ENCODE results near the gene POLD3. TPM values are rescaled to one million over a fixed set of nuclear protein-coding genes. Genes with fewer than 3 reads are reported as not detected.
"Not testable (repeated sequence)": the region's sequence is repeated elsewhere in the genome, so short reads cannot be mapped to it uniquely, and the experiment has no call there.

The POLD3 gene
- total RNA-seq, 4 donors from 2014 or later: 19.8 to 55.3 (median 34.2) TPM

GRCh38 chr11:74647404-74647803 is 55.0 kb downstream of the POLD3 start:
- TF ChIP-seq POLR2A (IDR thresholded peaks at IDR 0.05): no peak
- no peak overlapping the region for H3K27ac ChIP-seq

GRCh38 chr11:74647831-74648230 is 55.4 kb downstream of the POLD3 start:
- no peak for DNase-seq
- Histone ChIP-seq H3K27me3 (no peaks in the 10 kb centered on the region), H3K4me3 (no peak overlapping the region), H3K27ac (no peak overlapping the region), H3K4me1 (no peaks in the 10 kb centered on the region), H3K9me3 (no peaks in the 10 kb centered on the region), H3K36me3 (no peaks in the 10 kb centered on the region)
- no peak for TF ChIP-seq CTCF (IDR thresholded peaks at IDR 0.05)
- TF ChIP-seq POLR2A (IDR thresholded peaks at IDR 0.05): no peak

More at GRCh38 chr11:74647404-74647803, 55.0 kb downstream of the POLD3 start:
- no peaks in the 10 kb centered on the region for H3K36me3 ChIP-seq
- no peak for DNase-seq
- H3K4me1 ChIP-seq: no peaks in the 10 kb centered on the region
- H3K9me3 ChIP-seq: no peaks in the 10 kb centered on the region
- no peaks in the 10 kb centered on the region for H3K27me3 ChIP-seq
- H3K4me3 ChIP-seq: no peak overlapping the region

GRCh38 chr11:74648894-74649293 is 56.5 kb downstream of the POLD3 start:
- H3K9me3 ChIP-seq: no peaks in the 10 kb centered on the region
- no peak for TF ChIP-seq CTCF (IDR thresholded peaks at IDR 0.05)
- TF ChIP-seq POLR2A (IDR thresholded peaks at IDR 0.05): no peak
- no peak for DNase-seq
- no peak overlapping the region for H3K4me3 ChIP-seq
- H3K36me3 ChIP-seq: peaks cover 0 to 4% (median 0%) of the 10 kb centered on the region in 3 donors
- H3K27ac ChIP-seq: no peak overlapping the region
- no peaks in the 10 kb centered on the region for H3K27me3 ChIP-seq
- H3K4me1 ChIP-seq: no peaks in the 10 kb centered on the region

GRCh38 chr11:74650498-74650897 is 58.1 kb downstream of the POLD3 start:
- no peaks in the 10 kb centered on the region for H3K4me1 ChIP-seq
- H3K27ac ChIP-seq: no peak overlapping the region
- no peaks in the 10 kb centered on the region for H3K9me3 ChIP-seq
- H3K4me3 ChIP-seq: no peak overlapping the region
- H3K36me3 ChIP-seq: peaks cover 0 to 4% (median 0%) of the 10 kb centered on the region in 3 donors
- no peaks in the 10 kb centered on the region for H3K27me3 ChIP-seq
- TF ChIP-seq CTCF (IDR thresholded peaks at IDR 0.05) (no peak), POLR2A (IDR thresholded peaks at IDR 0.05) (no peak)
- no peak for DNase-seq

- TF ChIP-seq POLR2A (IDR thresholded peaks at IDR 0.05) (no peak), CTCF (IDR thresholded peaks at IDR 0.05) (no peak)
- Histone ChIP-seq H3K27ac (no peak overlapping the region), H3K4me1 (no peaks in the 10 kb centered on the region), H3K4me3 (no peak overlapping the region), H3K36me3 (peaks cover 0 to 4% (median 0%) of the 10 kb centered on the region in 3 donors), H3K9me3 (no peaks in the 10 kb centered on the region), H3K27me3 (no peaks in the 10 kb centered on the region)
- no peak for DNase-seq
Measured at GRCh38 chr11:74654976-74655375, 62.6 kb downstream of the POLD3 start.

- H3K27ac ChIP-seq, H3K4me3 ChIP-seq, H3K4me1 ChIP-seq, DNase-seq, H3K9me3 ChIP-seq, H3K27me3 ChIP-seq, H3K36me3 ChIP-seq: not testable (repeated sequence)
Measured at GRCh38 chr11:74659124-74659523, 66.7 kb downstream of the POLD3 start.

GRCh38 chr11:74662487-74663103 is 70.2 kb downstream of the POLD3 start:
- no peak overlapping the region for H3K4me3 ChIP-seq
- no peaks in the 10 kb centered on the region for H3K27me3 ChIP-seq
- TF ChIP-seq CTCF (IDR thresholded peaks at IDR 0.05) (no peak), POLR2A (IDR thresholded peaks at IDR 0.05) (no peak)
- DNase-seq: no peak
- no peaks in the 10 kb centered on the region for H3K36me3 ChIP-seq
- H3K4me1 ChIP-seq: no peaks in the 10 kb centered on the region
- H3K27ac ChIP-seq: no peak overlapping the region
- no peaks in the 10 kb centered on the region for H3K9me3 ChIP-seq

Measured in Peyer's patch (tissue), 4 donors.